HTR-8/SVneo (cell line): ENCODE measurements around the gene RNF11.
"Not testable (repeated sequence)": the region's sequence is repeated elsewhere in the genome, so short reads cannot be mapped to it uniquely, and the experiment has no call there.

Experiments used
- DNase-seq: peaks from one replicate; pipeline ENCODE4 v3.0.0; 2011; ENCODE audit warnings: low spot score, mixed read lengths; ENCODE audit not compliant: insufficient read length
- FAIRE-seq: peaks from 2 replicates; lab custom pipeline; 2011; peaks lifted over from hg19 to GRCh38; lab: Jason Lieb, UNC

Gene RNF11, protein sequence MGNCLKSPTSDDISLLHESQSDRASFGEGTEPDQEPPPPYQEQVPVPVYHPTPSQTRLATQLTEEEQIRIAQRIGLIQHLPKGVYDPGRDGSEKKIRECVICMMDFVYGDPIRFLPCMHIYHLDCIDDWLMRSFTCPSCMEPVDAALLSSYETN

DNA sequence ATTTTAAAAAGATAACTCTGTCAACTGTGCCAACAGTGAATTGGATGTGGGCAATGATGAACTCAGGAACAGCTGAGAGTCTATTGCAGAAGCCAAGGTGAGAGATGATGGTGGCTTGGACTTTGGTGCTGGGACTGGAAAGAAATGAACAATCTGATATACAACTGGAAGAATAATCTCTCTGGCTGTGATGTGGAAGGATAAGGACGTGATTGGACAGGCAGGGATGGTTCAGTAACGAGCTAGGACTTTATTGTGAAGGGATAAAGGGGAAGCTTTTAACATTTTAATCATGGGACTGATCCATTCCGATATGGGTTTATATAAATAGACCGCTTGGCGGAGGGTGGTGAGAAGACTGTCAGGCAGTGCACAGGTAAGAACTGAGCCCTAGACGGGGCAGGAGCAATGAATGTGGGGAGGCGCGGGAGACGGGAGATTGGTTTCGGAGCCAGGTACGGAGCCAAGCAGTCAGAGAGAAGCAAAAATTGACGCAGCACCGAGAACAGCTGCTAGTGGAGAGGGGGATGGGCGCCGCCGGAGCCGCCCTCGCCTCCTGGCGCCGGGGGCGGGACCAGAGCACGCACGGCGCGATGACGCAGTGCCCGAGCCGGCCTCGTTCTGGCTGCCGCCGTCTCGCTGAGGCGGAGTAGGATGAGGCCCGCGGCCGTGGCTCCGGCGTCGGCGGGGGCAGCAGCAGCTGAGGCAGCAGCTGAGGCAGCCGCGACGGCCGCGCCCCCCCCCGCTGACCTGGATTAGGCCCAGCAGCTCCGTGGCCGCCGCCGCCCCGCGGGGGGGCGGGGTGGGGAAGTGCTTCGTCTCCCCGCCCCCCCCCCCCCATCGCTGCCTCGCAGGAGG, at the start of gene RNF11:
Gene RNF11, plus strand, starts transcription at position 601 of the 858 bp plus-strand sequence. CDS start 484 bp downstream, outside the sequence.
- FAIRE-seq (peak; percentile 80), DNase-seq (peak; percentile 78)

DNA sequence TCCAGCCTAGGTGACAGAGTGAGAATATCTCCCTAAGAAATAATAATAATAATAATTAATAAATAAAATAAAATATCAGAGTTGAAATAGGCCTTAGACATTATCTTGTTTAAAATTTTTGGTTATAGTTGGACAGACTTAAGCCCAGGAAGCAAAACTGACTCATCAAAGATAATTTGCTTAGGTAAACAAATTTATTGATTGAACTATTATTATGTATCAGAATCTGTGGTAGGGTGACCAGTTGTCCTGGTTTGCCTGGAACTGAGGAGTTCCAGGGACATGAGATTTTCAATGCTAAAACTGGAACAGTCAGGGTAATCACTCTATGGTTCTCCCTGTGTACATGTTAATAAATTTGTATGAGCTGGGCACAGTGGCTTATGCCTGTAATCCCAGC, 47.8 kb upstream of the RNF11 start:
- DNase-seq (no peak), FAIRE-seq (no peak)

DNA sequence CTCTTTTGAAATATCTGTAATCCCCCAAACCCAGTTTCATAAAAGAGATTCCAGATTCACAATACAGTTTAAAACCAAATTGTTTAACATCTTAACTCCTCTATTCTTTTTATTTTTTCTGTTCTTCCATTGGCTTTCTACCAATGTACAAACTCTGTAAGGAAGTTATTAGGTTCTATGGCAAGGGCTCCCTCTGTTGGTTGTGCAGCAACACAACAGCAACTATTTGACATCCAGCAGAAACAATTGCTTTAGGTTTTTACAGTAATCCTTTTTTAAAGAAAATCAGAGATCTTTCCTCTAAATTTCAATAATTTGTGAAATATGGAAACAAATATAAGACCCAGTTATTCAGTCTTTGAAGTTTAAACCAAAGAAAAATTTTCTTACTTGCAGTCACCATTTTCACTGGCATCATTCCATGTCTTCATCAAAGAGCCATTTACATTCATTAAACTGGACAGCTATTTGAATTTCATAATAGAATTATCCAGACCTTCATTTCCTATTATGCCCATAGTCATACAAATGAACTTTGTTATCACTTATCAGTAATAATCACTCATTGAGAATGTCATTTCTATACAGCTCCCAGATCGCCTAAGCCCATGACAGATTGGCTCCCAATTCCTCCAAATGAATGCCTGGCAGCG, 46.5 kb upstream of the RNF11 start:
- DNase-seq, result peak; percentile 54
- no peak for FAIRE-seq

DNA sequence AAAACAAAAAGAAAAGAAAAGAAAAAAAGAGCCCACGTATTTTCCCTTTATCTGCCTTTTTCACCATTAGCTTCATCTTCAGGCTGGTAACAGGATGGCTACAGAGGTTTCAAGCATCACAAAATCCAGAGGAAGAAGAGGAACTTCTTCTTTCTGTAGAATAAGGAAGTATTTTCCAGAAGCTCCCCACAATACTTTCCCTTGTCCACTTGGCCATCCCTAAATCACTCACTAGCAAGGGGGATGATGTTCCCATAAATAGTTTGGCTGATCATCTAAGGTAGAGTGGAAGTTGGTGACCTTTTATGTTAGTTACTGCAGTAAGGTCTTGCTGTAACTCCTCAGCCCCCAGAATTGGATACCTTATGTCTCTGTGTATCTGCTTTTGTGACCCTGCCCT, 45.1 kb upstream of the RNF11 start:
- no peak for DNase-seq
- no peak for FAIRE-seq

DNA sequence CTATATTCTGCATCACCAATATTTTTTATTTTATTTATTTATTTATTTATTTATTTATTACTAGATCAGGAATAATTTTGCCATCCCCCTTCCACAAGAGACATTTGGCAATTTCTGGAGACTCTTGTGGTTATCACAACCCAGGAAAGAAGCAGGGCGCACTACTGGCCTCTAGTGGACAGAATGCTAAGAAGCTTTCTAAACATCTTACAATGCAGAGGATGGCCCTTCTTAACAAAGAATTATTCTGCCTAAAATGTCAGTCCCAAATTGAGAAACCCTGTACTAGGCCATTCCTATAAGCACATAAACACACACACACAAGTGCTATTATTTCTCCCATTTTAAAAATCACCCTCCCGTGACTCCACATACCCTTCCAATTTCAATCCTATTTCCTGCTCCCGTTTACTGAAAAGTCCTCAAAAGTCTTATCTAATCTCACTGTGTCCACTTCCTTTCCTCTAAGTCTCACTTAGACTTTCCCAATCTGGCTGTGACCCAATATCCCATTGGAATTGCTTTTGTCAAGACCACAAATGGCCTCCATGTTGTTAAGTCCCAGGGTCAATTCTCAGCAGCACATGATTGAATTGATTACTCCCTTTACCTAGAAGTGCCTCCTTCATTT, 43.7 kb upstream of the RNF11 start:
- DNase-seq (peak; percentile 44), FAIRE-seq (no peak)

DNA sequence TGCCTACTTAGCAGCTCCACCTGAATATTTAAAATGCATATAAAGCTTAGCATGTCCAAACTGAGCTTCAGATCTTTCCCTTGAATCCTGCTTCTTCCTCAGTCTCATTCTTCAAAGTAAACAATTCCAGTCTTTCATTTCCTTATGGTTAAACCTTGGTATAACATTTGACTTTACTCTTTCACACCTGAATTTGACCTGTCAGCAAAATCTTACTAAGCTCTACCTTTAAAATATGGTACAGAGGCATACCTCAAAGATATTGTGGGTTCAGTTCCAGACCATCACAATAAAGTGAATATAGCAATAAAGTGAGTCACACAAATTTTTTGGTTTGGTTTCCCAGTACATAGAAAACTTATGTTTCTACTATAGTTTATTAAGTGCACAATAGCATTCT, 42.5 kb upstream of the RNF11 start:
- FAIRE-seq (no peak), DNase-seq (no peak)

DNA sequence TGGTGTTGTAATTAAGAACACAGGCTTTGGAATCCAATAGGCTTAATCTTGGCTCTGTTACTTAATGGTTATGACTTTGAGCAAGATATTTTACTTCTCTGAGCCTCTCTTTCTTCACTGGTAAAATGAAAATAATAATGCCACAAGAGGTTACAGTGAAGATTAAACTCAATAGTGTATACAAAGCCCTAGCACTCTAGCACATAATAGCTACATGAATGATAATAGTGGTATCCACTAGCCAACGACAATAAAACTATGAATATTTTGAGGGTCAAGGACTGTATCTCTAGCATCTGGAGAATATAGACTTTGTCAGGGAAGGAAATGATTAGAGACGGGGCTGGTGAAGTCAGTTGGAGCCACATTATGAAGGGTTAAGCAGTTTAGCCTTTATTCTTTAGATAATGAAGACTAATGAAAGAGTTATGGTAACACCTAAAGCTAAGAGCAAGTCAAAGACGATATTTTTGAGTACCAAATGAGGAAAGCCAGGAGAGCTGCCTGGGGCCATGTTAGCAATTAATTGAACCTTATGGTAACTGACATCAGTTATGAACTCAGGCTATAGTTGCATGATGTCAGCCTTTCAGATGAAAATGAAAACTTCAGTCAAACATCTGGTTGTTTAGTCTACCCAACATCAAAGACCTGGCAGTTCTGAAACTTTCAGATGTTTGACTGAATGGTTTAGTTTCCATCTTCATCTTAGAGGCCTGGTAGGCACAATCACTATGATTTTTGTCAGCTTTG, 32.8 kb upstream of the RNF11 start:
- DNase-seq (no peak), FAIRE-seq (no peak)

DNA sequence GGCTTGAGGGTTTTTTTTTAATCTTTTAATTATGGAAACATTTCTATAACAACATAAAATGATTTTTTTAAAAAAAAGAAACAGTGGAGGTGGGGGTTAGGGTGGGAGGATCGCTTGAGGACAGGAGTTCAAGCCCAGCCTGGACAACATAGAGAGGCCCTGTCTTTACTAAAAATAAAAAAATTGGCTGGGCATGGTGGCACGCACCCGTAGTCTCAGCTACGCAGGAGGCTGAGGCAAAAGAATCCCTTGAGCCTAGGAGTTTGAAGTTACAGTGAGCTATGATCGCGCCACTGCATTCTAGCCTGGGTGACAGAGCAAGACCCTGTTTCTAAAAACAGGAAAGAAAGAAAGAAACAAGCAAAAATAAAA, 32.2 kb upstream of the RNF11 start:
- no peak for FAIRE-seq
- DNase-seq, result no peak

DNA sequence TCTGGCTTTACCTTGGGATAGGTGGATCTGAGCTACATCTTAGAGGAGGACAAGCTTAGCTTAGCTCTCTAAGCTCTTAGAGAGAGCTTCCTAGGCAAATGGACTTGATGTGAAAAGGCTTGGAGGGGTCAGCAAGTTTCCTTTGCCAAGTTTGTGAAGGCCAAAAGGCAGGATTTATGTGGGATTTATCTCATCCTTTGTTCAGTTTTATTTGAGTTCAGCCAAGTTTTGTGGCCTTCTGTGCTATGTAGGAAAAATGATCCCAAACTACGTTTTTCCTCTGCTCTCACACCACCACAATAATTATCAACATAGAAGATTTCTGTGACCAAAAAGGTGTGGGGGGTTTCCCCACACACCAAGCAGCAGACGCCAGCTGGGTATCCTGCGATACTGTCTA, 26.0 kb upstream of the RNF11 start:
- DNase-seq (no peak), FAIRE-seq (no peak)

DNA sequence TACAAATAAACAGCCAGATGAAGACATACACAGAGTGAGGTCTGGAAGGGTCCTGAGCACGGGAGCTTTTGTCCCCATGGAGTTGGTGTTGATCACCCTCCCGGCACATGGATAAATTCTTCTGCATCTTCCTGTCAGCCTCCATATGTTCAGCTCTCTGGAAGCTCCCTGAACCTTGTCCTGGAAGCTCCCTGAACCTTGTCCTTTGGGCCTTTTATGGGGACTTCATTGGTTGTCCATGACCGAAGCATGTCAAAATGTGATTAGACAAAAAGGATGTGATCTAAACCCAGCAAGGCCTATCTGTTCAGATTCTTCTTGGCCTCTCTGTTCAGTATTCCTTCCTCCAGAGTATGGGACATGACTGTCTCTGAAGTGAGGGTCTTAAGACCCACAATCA, 25.4 kb upstream of the RNF11 start:
- DNase-seq (no peak), FAIRE-seq (no peak)

DNA sequence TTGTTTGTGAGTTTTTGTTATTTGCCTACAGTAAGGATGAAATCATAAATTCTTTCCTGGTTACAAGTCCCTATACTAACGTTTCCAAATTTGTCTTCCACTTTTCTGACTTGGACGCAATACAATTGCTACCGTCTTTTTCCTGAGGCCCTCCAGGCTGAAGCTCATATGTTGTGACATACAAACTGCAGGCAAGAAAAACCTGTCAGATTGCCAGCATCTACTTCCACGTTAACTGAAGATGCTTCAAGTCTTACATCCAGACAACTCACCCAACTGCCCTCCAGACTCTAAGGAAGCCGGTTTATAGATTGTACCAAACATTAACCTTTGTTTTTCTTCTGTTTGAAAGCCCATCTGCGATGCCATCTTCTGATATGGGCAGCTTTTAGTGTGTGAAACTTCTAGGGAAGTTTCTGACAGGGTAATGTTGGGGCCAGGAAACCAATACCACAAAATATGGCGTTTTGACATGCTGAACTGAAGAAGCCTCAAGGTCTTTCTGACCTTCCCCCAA, 21.4 kb upstream of the RNF11 start:
- DNase-seq, result no peak
- no peak for FAIRE-seq

DNA sequence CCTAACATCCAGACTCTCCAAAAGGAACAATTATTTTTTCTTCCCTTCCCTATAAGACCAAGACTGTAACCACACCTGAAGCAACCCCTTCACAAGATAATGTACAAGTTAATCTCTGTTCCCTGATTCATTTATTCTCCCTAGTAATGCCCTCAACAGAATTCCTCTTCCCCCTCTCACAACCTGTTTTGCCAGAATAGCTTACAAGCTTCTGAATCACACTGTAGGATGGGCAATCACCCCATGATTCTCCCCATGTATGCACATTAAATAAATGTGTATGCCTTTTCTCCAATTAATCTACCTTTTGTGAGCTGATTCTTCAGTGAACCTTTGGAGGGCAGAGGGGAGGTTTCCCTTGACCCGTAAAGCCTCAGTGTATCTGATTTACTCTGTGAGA, 20.9 kb upstream of the RNF11 start:
- no peak for DNase-seq
- no peak for FAIRE-seq

DNA sequence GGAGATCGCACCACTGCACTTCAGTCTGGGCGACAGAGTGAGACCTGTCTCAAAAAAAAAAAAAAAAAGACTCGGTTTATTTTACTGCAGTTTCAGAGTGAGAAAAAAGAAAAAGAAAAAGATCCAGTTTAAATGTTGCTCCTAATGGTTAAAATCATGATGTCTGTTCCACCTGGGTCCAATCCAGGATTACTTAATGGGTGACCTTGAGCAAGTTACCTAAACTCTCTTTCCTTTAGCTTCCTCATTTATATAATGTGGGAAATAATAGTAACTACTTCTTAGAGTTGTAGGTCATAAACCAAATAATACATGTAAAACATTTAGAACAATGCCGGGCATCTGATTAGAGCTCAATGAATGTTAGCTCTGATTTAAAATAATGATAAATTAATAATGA, 19.4 kb upstream of the RNF11 start:
- FAIRE-seq, result no peak
- DNase-seq, result no peak

DNA sequence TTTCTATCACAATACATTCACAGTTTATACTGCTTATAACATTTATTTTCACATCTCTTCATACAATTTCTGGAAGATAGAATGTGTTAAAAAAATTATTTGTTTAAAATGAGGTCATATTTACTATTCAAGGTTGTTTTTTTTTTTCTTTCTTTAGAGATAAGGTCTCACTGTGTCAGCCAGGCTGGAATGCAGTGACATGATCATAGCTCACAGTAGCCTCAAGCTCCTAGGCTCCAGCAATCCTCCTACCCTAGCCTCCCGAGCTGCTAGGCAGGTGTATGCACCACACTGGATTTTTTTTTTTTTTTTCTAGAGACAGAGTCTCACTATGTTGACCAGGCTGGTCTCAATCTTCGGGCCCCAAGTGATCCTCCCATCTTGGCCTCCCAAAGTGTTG, 19.0 kb upstream of the RNF11 start:
- DNase-seq, result no peak
- no peak for FAIRE-seq

DNA sequence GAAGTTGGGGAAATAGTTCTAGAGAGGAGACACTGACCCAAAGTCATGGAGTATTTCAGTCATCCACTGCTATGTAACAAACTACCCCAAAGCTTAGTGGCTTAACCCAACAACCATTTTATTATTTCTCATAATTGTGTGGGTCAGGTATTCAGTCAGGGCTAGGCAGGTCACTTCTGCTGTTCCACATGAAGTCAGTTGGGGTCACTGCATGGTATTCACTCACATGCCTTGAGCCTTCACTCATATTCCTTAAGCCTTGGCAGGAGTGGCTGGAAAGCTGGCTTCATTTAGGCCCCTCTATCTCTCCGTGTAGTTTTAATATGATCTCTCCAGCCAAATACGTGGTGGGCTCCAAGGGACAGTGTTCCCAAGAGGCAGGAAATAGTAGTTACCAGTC, 17.5 kb upstream of the RNF11 start:
- DNase-seq, result no peak
- FAIRE-seq, result no peak

DNA sequence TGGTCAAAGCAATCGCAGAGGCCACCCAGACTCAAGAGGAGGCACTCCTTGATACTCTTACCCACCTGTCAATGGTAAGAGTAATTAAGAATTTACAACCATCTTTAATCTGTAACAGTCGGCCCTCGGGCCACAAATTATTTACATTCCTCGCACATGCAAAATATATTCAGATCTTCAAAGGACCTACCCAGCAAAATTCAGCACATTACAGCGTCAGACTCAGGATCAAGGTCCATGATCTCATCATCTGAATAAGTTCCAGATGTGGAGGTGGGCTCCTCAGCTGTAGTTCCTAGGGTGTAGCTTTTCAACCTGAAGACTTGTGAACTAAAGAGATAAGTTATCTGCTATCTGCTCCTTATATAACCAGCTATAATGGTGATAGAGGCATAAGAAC, 17.1 kb upstream of the RNF11 start:
- FAIRE-seq, result no peak

DNA sequence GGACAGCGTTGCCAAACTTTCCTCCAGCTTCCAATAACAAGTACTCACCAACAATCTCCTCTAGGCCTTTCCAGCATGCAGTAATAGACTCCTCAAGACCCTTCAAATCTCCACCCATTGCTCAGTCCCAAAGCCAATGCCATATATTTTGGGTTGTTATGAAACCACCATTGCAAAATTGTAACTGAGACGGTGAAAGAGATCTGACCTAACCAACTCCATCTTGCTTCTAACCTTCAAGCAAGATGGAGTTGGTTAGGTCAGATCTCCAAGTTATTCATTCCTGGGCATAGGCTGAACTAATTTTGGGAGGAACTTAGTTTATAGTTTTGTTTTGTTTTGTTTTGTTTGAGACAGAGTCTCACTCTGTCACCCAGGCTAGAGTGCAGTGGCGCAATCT, 14.5 kb upstream of the RNF11 start:
- DNase-seq, FAIRE-seq: not testable (repeated sequence)

More for the DNA sequence above, 17.1 kb upstream of the RNF11 start:
- no peak for DNase-seq

DNA sequence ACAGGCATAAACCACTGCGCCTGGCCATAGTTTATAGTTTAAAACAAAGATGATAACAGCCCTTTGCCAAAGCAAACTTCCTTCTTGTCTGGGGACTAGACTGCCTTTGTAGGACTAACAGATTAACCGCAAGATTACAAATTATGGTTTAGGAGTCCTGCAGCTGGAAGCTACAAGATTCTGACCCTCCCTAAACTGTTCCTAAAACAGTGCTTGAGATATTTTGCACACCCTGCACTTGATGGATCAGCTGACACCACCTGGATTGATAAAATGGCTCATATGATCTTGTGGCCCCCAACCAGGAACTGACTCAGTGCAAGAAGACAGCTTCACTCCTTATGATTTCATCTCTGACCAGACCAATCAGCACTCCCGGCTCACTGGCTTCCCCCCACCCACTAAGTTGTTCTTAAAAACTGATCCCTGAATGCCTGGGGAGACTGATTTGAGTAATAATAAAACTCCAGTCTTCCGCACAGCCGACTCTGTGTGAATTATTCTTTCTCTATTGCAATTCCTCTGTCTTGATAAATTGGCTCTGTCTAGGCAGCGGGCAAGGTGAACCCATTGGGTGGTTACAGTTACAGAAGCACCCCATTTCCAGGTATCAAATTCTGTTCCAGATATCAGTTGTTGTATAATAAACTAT, 13.8 kb upstream of the RNF11 start:
- DNase-seq, result no peak
- no peak for FAIRE-seq

DNA sequence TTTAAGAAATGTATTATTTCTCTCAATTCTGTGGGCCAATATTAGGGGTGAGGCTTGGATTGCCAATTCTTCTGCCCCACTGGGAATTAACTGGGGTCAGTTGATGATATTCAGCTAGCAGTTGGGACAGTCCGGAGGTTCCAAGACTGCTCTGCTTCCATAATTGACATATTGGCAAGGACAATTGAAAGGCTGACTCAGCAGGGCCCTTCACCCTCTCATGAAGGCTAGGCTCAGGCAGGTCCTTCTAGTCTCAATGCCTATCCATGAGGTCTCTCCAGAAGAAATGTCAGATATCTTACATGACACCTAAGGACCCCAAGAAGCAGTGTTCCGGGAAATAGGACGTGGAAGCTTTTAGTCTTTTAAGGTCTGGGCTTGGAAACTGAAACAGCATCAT, 13.3 kb upstream of the RNF11 start:
- DNase-seq (no peak), FAIRE-seq (no peak)

DNA sequence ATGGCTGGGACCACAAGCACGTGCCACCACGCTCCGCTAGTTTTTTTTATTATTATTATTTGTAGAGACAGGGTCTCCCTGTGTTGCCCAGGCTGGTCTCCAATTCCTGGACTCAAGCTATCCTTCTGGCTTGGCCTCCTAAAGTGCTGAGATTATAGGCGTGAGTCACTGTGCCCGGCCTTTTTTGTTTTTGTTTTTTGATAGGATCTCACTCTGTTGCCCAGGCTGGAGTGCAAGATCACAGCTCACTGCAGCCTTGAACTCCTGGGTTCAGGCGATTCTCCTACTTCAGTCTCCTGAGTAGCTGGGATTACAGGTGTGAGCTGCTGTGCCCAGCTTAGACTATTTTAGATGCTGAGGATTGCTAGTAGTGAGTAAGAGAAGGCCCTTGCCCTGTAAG, 11.8 kb upstream of the RNF11 start:
- no peak for FAIRE-seq

More for the DNA sequence above, 11.8 kb upstream of the RNF11 start:
- no peak for DNase-seq
